HG02852 (cell line): ENCODE measurements around the gene TNFAIP8L2.
"Not testable (repeated sequence)": the region's sequence is repeated elsewhere in the genome, so short reads cannot be mapped to it uniquely, and the experiment has no call there.

Source experiments
- ATAC-seq: cut with Tn5 transposase; IDR thresholded peaks from one replicate; pipeline ENCODE4 v1.9.1; 2021; ENCODE audit warnings: mild to moderate bottlenecking, moderate library complexity; ENCODE audit not compliant: unreplicated experiment

TNFAIP8L2 gene

DNA sequence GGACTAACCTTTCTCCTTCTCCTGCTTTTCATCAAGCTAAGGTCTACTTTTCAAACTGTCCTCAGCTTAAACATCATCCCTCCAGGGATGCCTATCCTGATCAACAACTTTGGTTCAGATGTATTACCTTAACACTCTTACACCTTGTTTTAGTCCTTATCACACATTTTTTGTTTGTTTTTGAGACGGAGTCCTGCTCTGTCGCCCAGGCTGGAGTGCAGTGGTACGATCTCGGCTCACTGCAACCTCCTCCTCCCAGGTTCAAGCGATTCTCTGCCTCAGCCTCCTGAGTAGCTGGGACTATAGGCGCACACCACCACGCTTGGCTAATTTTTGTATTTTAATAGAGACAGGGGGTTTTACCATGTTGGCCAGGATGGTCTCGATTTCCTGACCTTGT is 32.2 kb downstream of the TNFAIP8L2 start:
- ATAC-seq = not testable (repeated sequence)

DNA sequence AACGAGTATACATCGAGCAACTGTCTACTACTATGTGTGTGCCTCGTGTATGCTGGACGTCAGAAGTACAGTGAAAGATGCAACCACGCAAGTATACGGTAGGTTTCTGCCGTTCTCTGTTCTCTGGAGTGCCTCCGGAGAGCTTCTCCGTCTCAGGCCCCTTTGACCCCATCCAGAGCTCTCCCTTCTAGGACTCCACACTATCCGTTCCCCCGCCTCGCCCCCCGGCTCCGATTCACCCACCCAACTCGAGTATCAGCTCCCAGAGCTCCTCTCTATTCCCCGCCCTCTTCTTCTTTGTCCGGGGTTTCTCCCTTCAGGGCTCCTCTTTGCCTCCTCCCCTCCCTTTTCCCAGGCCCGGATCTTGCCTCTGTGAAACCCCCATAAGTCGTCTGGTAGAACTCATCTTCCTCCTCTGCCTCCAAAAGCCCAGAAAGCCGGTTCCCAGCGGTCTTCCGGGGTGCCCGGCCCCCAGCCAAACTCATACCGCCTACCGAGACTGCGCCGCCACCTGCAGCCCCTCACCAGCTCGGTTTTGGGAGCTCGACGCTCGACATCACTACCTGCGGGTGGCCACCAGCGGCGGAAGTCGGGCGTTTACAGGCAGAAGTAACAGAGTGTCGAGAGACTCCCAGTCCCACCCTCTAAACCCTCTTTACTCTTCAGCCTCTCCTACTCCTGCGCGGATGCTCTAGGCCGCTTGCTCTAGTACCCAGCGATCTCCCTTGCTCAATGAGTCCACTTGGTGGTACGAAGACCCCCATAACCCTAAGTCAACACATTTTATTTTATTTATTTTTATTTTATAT is 33.4 kb downstream of the TNFAIP8L2 start, which contains the start of gene VPS72:
TSS of gene VPS72 (minus strand) at position 561 of the 809 bp plus-strand sequence. CDS start at position 485, 76 bp downstream.
- peak; percentile 77 for ATAC-seq

DNA sequence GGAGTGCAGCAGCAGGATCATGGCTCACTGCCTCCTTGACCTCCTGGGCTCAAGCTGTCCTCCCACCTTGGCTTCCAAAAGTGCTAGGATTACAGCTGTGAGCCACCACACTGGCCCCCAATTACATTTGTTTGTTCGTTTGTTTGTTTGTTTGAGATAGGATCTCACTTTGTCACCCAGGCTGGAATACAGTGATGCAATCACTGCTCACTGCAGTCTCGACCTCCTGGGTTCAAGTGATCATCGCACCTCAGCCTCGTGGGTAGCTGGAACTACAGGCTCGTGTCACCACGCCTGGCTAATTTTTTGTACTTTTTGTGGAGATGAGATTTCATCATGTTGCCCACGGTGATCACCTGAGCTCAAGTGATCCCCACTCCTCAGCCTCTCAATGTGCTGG is 35.6 kb downstream of the TNFAIP8L2 start:
- no peak for ATAC-seq

DNA sequence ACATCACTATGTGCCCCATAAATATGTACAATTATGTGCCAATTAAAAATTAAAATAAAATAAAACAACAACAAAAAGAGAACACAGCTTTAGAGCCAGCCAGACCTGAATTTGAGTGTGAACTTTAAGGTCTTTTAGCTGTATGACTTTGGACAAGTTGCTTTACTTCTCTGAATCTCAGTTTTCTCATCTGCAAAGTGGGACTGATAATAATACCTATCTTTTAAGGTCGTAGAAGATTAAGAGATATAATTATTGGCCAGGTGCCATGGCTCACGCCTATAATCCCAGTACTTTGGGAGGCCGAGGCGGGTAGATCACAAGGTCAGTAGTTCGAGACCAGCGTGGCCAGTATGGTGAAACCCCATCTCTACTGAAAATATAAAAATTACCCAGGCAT is 36.9 kb downstream of the TNFAIP8L2 start:
- no peak for ATAC-seq

DNA sequence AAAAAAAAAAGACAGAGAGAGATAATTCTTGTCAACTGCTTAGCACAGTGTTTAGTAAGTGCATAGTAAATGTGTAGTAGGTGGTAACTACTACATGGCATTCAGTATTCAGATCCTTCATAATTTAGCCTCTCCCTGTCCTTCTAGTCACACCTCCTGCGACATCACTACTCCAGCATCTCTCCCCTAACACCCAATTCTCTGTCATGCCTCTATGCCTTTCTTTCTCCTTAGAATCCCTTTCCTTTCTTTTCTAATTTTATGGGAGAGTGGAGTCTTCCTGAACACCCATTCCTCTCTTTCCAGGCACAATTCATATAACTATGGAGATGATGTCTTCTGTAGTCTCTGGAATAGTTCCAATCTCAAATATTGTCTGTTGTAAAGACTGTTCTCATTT is 37.4 kb downstream of the TNFAIP8L2 start:
- ATAC-seq = no peak

DNA sequence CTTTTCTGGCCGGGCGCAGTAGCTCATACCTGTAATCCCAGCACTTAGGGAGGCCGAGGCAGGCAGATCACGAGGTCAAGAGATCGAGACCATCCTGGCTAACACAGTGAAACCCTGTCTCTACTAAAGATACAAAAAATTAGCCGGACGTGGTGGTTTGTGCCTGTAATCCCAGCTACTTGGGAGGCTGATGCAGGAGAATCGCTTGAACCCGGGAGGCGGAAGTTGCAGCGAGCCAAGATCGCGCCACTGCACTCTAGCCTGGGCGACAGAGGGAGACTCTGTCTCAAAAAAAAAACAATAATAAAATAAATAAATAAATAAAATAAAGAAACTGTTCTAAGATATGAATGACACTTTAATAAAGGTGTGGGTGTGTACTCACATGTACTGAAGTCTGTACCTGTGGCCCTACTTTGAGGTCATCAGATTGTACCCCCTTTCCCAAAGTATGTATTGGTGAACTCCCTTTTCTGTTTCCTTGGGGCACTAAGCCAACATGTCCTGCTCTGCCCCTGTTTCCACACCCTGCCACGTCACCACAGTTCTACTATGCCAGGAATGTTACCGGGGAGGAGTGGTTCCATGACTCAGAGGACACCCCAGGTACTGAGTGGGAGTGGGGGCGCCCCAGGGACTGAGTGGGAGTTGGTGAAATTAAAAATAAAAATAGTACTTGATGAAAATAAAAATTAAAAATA is 38.6 kb downstream of the TNFAIP8L2 start:
- not testable (repeated sequence) for ATAC-seq

DNA sequence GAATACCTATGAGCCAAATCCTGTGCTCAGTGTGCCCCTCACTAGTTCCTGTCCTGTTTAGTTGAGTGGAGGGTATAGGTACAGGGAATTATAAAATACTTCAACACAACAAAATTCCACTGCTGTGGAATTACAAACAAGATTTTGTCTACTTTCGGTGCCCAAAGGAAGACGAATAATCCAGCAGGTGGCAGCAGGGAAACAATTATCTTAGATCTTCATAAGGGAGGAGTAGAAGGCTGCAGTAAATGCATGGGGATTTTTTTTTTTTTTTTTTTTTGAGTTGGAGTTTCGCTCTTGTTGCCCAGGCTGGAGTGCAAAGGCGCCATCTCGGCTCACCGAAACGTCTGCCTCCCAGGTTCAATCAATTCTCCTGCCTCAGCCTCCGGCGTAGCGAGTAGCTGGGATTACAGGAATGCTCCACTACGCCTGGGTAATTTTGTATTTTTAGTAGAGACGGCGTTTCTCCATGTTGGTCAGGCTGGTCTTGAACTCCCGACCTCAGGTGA is 39.9 kb downstream of the TNFAIP8L2 start:
- ATAC-seq = no peak

DNA sequence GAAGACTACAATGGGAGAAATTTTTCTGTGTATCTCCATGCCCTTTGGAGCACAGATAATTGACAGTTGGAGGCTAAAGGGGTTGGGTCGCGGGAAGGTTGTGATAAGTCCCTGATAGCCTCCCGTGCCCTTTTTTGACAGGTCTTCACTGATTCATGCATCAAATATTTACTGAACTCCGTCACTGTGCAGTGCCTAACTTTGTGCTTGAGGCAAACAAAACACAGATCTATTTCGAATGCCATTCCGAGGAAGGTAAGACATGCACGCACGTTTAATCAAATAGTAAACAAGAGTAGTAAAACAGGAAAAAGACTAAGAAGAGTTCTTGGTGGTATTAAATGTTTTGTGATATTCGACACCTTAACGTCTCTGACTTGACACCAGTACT is 41.4 kb downstream of the TNFAIP8L2 start:
- no peak for ATAC-seq

DNA sequence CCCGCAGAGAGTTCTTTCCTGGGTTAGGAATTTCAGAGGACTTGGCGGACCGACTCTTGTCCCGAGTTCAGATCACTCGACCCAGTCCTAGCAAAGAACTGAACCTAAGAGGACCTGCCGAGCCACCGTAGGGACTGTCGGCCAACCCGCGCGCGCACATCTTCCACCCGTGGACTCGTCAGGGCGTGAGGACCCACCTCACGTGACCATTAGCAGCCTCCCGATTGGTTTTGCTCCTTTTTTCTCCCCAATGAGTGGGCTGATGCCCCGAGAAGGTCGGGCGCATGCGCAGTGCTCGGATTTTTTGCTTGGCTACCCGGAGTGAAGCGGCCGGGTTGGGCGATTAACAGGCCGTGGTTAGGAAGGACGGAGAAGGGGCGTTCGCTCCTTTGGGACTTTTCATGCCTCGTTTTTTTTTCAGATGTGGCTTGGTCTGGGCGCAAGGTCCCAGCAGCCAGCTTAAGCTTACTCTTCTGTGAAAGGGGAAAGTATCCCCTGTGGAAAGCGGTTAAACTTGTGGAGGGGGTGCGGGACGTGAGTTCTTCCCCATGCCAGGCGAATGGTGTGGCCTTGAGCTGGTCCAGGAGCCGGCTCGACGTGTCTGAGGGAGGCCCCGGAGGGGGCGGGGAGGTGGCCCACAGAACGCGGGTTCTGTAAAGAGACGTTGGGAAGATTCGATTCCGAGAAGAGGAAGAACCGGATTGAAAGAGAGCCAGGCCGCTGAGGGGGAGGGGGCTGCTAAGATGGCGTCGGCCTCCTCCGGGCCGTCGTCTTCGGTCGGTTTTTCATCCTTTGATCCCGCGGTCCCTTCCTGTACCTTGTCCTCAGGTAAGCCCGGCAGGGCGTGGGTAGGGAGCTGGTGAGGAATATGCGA is 42.0 kb downstream of the TNFAIP8L2 start, which contains the start of gene PIP5K1A:
TSS of gene PIP5K1A (plus strand) at position 299 of the 874 bp plus-strand sequence. CDS start at position 744, 445 bp downstream.
- ATAC-seq = peak; percentile 66

DNA sequence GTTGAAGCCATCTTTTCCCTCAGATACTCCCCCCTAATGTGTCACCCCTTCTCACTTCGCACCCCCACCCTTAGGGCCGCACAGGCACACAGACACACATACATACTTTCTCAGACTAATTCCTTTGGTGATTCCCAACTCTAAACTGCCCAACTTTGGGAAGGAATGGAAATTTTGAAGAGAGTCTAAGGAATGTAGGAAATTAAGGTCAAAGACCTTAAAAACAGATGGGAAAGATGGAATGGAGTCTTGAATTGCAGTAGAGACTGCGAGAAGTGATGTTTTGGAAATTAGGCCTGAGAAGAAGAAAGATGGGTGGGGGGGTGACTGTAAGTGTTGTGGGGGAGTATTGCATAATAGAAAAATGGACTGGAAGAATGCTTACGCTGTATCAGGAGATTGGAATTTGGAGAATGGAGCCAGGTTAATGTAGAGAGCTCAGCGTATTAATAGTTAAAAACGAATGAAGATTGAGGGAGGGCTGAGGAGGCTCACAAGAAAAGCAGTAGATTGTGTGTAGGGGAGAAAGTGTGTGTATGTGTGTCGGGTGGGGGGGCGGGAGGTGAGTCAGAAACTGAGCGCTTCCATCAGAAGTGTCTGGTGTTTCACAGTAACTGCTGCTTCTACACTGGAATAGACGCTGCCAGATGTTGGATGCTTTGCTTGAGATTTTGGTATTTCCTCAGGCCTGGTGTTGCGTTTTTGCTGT is 43.6 kb downstream of the TNFAIP8L2 start:
- ATAC-seq = no peak

DNA sequence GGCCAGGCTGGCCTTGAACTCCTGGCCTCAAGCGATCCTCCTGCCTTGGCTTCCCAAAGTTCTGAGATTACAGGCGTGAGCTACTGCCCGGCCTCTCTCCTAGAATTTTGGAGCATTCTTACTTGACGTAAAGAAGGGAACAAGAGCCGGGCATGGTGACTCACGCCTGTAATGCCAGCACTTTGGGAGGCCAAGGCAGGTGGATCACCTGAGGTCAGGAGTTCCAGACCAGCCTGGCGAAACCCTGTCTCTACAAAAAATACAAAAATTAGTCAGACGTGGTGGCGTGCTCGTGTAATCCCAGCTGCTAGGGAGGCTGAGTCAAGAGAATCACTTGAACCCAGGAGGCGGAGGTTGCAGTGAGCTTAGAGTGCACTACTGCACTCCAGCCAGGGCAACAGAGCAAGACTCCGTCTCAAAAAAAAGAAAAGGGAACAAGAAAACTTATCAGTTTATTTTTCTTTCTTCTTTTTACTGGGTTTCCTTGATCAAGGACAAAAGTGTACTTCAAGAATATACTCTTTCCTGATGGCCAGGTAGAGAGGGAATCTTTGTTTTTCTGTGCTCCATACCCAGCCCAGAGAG is 49.0 kb downstream of the TNFAIP8L2 start:
- not testable (repeated sequence) for ATAC-seq
